HFF-Myc (cell line): ENCODE results near the gene PRPF8.

Experiments
- DNase-seq: peaks from one replicate; pipeline ENCODE4 v3.0.0-alpha.2; 2011; ENCODE audit warnings: low read depth; ENCODE audit errors: extremely low read depth
- H3K4me3 ChIP-seq: replicated peaks from 2 replicates; pipeline ENCODE4 v1.5.1; 2011; ENCODE audit warnings: low read depth, mild to moderate bottlenecking, control low read depth, low read length
- TF ChIP-seq, protein P1 (sequence below): IDR thresholded peaks from 2 replicates; pipeline ENCODE4 v1.5.1; 2012; ENCODE audit warnings: mild to moderate bottlenecking, low read depth, low read length, control low read depth; ENCODE audit errors: missing control alignments

PRPF8 gene

DNA sequence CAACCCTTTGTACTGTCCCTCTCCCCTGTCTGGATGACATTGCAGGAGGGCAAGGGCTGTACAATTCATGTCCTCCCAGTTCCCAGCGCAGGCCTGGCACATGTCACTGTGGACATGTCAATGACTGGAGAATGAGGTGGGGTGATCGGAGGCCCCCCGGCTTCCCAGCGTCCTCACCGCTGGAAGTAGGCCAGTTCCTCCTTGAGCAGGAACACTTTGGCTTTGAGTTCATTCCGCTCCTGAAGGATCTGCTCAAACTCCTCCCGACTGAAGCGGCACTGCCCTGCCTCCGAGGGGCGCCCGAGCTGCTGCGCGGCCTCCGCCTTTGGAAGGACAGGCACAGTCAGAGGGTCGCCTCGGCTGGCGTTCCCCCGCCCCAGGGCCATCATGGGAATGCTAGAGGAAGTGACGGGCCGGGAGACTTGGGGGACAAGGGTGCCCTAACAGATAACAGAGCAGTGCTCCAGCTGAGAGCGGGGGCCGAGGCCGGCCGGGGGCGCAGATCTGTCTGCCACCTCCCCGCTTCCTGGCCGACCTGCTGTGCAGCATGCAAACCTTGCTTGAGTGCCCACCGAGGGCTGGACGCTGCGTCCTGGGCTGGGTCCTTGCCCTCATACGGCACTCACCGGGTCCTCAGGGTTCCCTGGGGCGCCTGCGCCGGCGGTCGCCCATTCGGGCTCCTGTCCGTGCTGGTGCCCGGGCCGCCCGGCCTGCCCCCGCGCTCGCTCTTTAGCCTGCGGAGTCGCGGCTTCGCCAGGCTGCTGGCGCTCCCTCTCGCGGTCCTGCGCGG lies 36.3 kb downstream of the PRPF8 start:
- TF ChIP-seq, protein P1, sequence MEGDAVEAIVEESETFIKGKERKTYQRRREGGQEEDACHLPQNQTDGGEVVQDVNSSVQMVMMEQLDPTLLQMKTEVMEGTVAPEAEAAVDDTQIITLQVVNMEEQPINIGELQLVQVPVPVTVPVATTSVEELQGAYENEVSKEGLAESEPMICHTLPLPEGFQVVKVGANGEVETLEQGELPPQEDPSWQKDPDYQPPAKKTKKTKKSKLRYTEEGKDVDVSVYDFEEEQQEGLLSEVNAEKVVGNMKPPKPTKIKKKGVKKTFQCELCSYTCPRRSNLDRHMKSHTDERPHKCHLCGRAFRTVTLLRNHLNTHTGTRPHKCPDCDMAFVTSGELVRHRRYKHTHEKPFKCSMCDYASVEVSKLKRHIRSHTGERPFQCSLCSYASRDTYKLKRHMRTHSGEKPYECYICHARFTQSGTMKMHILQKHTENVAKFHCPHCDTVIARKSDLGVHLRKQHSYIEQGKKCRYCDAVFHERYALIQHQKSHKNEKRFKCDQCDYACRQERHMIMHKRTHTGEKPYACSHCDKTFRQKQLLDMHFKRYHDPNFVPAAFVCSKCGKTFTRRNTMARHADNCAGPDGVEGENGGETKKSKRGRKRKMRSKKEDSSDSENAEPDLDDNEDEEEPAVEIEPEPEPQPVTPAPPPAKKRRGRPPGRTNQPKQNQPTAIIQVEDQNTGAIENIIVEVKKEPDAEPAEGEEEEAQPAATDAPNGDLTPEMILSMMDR, result no peak
- H3K4me3 ChIP-seq, result peak overlapping the region; percentile 28
- DNase-seq, result no peak

DNA sequence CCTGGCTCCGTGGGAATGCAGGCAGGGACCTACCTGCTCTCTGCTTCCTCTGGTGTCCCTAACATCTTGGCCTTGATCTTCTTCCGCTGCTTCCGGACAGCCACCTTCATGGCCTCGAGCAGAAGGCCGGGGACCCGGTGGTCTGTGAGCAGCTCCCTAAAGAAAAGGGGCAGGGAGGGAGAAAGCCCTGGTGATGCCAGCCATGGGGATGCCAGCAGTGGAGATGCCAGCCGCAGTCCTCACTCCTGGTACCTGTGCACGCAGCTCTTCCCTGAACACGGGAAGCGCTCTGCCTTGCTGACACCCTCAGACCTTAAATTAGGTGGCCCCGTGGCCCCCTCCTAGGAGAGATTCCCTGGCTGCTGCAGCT lies 36.9 kb downstream of the PRPF8 start:
- DNase-seq, result no peak
- no peak overlapping the region for H3K4me3 ChIP-seq
- TF ChIP-seq, protein P1, result no peak

DNA sequence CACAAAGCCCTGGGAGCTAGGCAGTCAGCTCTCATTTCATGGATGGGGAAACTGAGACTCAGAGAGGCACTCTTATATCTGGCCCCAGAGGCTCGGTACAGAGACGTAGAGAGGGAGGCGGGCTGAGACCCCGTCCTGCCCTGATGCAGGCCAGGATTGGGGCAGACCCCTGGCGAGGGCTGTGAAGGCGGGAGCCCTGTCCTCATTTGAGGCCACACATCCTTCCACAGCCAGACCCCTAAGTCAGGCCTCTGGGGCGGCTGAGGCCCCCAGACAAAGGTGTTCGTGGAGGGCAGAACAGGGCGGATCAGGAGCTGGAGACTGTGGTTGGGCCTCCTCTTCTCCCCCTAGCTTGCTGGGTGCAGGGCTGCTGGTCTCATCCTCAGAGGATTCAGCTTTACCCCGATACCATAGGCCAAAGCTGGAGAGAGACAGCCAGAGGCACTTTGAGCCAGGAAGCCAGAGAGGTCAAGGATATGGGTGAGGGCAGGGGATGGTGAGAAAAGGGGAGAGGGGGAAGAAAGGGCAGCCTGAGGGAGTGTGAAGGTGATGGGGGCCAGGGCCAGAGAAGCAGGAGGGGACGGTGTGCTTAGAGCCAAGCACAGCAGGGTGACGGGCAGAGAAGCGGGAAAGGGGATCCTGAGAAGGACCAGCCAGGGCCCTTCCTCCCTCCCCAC lies 38.3 kb downstream of the PRPF8 start:
- no peak for DNase-seq
- TF ChIP-seq, protein P1, result no peak
- no peak overlapping the region for H3K4me3 ChIP-seq

DNA sequence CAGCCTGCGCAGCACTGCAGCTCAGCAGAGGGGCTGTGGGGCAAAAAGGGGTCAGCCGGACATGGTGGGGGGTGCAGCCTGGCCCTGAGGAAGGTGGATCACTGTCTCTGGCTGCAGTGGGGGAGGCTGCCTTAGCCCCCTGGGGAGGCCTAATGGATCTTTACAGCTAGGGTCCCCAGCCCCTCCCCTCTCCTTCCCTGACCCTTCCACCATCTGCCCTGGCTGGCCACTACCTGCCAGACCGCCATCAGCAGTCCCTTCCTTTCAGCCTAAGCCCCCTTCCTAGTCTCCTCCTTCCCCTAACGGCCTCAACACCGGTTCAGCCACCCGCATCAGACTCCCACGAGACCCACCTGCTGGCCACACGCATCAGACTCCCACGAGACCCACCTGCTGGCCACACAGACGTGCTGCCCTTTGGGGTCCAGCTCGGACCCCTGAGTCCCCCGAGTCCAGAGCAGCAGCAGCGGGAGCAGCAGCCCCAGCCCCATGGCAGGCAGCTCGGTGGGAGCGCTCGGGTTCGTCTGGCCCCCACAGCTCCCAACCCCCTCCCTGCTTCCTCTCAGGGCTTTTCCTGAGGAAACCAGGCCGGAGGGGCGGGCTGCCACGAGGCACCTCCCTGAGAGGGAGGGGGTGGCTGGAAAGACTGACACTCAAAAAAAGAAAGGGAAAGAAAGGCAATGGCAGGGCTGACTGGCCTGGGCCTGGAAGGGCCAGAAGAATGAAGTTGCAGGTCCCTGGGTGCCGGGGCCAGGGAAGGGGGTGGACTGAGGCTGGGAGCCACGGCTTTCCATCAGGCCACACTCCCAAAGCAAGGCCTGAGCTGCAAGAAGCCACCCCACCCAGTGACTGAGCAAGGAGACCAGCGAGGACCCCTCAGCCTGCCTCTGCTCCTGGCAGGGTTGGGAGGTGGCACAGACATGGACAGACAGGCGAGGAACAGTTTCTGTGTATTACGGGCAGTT lies 39.2 kb downstream of the PRPF8 start, which contains the start of gene SCARF1:
Gene SCARF1 (minus strand): TSS at position 526 of the 965 bp plus-strand sequence. CDS start 35 bp downstream, at position 491.
- TF ChIP-seq, protein P1, result no peak
- no peak for DNase-seq
- H3K4me3 ChIP-seq, result no peak within 1 kb of the TSS

DNA sequence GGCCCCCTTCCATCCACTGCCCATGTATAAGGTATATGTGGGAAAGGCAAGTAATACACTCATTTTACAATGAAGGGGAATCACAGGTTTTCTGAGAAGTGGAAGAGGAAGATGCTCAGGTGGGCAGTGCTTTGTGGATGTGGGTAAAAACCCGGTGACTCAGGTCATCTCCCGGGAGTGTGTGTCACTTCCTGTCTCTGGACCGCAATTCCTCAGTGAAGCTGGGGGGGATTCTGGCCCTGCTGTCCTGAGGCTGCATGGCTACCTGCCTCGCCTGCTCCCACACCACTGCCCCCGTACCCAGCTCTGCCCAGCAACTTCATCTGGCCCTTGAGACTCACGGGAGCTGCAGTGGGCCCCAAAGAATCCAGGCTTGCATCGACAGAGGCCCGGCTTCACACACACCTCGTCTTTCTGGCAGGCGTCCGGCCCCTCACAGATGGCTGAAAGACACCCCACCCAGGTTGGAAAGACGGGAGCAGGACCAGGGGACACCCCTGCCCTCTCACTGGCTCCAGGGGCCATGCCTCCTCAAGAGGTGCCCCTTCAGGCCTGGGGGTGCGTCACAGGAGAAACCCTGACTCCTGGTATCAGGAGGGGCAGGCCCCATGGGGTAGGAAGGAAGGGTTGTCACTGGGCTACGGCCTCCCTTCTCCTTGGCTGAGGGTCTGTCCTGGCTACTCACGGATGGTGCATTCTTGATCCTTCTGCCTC lies 40.0 kb downstream of the PRPF8 start:
- DNase-seq, result no peak
- H3K4me3 ChIP-seq, result no peak overlapping the region
- TF ChIP-seq, protein P1, result no peak

DNA sequence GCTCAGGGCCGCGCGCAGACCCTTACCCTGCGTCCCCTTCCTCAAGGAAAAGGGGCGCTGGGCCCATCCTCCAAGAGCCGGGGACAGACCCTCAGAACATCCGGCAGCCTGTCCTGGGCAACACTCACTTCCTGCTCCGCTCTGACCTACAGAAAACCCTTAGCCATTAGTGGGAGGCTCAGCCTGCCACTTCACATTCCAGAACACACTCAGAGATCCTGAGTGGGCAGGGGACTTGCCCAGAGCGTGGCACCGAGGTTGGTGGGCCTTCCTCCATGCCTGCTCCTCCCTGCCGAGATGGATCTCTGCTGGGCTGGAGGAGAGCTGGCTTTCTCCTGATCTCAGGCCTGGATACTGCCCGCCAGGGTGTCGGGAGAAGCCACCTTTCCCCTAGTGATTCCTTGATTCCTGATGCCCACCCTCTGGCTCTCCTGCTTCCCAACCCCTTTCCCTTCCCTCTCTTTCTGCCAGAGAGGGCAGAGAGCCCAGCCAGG lies 40.6 kb downstream of the PRPF8 start:
- no peak overlapping the region for H3K4me3 ChIP-seq
- TF ChIP-seq, protein P1, result no peak
- DNase-seq, result no peak
